H4 (cell line): Measurements from ENCODE around the gene TRPM3. TPM values are rescaled to one million over a fixed set of nuclear protein-coding genes. Genes with fewer than 3 reads are reported as not detected.
"Not testable (repeated sequence)": the region's sequence is repeated elsewhere in the genome, so short reads cannot be mapped to it uniquely, and the experiment has no call there.

Source experiments
- DNase-seq: peaks from one replicate; pipeline ENCODE4 v3.0.0-alpha.2; 2015; ENCODE audit warnings: low spot score
- total RNA-seq: library from RNA; depleted of rRNA; stranded (reverse); fragments of >200 nt; shearing (Covaris generic); gene quantifications from 2 replicates; pipeline ENCODE4 v1.2.3, GENCODE V29; 2014

Gene TRPM3
- total RNA-seq, 1 experiment from 2014 or later, result 0.14 TPM

- no peak for DNase-seq
These were observed 452.7 kb downstream of the TRPM3 start for GRCh38 chr9:70668751-70669150.

- DNase-seq, result no peak
These were observed 462.7 kb downstream of the TRPM3 start for GRCh38 chr9:70658765-70659164.

GRCh38 chr9:70656281-70656680 is 465.1 kb downstream of the TRPM3 start:
- no peak for DNase-seq

GRCh38 chr9:70654144-70654543 is 467.3 kb downstream of the TRPM3 start:
- DNase-seq, result no peak

- not testable (repeated sequence) for DNase-seq
These were observed 476.8 kb downstream of the TRPM3 start for GRCh38 chr9:70644627-70645026.

- no peak for DNase-seq
These were observed 479.1 kb downstream of the TRPM3 start for GRCh38 chr9:70642341-70642740.

- DNase-seq, result no peak
These were observed 479.8 kb downstream of the TRPM3 start for GRCh38 chr9:70641631-70642030.

- no peak for DNase-seq
These were observed 480.4 kb downstream of the TRPM3 start for GRCh38 chr9:70641031-70641430.

GRCh38 chr9:70639853-70640814 is 481.3 kb downstream of the TRPM3 start:
- peak; percentile 49 for DNase-seq

- no peak for DNase-seq
These were observed 485.6 kb downstream of the TRPM3 start for GRCh38 chr9:70635790-70636189.

GRCh38 chr9:70634696-70635095 is 486.7 kb downstream of the TRPM3 start:
- DNase-seq, result no peak

- DNase-seq, result no peak
These were observed 490.4 kb downstream of the TRPM3 start for GRCh38 chr9:70630971-70631370.

- peak; percentile 54 for DNase-seq
These were observed 492.2 kb downstream of the TRPM3 start for GRCh38 chr9:70629080-70629685.

- DNase-seq, result no peak
These were observed 496.3 kb downstream of the TRPM3 start for GRCh38 chr9:70625078-70625477.

- no peak for DNase-seq
These were observed 502.6 kb downstream of the TRPM3 start for GRCh38 chr9:70618784-70619183.

GRCh38 chr9:70617033-70617828 is 504.2 kb downstream of the TRPM3 start:
- DNase-seq, result no peak

- no peak for DNase-seq
These were observed 505.0 kb downstream of the TRPM3 start for GRCh38 chr9:70616228-70616990.

GRCh38 chr9:70615464-70616138 is 505.8 kb downstream of the TRPM3 start:
- DNase-seq, result no peak

GRCh38 chr9:70614786-70615463 is 506.5 kb downstream of the TRPM3 start:
- DNase-seq, result no peak

GRCh38 chr9:70613024-70613768 is 508.2 kb downstream of the TRPM3 start:
- no peak for DNase-seq
